ENCODE measurements around the gene ZBTB43.
A peak's percentile ranks its signal among the peaks of the same experiment; 100 is the strongest.

The ZBTB43 gene

DNA sequence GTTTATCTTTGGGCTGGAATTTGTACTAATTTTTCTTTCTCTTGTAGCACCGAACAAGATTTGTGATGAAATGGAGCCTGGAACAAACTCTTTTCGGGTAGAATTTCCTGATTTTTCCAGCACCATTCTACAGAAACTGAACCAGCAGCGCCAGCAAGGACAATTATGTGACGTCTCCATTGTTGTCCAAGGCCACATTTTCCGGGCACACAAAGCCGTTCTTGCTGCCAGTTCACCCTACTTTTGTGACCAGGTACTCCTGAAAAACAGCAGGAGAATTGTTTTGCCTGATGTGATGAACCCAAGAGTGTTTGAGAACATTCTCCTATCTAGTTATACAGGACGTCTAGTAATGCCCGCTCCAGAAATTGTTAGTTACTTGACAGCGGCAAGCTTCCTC is 27.6 kb downstream of the ZBTB43 start:
- no peak for DNase-seq

DNA sequence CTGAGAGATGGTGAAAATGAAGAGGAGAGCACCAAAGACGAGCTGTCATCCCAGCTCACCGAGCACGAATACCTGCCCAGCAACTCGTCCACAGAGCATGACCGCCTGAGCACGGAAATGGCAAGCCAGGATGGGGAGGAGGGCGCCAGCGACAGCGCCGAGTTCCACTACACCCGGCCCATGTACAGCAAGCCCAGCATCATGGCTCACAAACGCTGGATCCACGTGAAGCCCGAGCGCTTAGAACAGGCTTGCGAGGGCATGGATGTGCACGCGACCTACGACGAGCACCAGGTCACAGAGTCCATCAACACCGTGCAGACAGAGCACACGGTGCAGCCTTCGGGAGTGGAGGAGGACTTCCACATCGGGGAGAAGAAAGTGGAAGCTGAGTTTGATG is 28.2 kb downstream of the ZBTB43 start:
- no peak for DNase-seq

DNA sequence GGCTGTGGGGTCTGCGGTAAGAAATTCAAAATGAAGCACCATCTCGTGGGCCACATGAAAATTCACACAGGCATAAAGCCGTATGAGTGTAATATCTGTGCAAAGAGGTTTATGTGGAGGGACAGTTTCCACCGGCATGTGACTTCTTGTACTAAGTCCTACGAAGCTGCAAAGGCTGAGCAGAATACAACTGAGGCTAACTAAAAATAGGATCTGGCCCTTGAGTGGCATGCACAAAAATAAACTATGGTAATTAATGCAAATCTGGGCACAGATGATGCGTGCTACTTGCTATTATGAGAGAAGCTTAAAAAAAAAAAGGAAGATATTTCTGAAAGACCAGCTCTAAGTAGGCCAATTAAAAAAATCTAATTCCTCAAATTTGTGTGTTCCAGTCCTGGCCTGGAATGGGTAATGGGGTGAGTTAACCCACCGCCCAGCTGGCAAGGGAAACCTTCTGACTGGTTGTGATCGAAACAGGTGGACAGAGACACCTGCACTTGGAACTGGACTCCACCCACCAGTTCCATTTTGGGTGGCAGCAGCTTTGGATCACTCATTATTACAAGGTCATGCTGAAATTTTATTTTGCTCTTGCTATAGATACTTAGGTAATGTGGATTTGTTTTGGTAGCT is 29.0 kb downstream of the ZBTB43 start:
- no peak for DNase-seq

DNA sequence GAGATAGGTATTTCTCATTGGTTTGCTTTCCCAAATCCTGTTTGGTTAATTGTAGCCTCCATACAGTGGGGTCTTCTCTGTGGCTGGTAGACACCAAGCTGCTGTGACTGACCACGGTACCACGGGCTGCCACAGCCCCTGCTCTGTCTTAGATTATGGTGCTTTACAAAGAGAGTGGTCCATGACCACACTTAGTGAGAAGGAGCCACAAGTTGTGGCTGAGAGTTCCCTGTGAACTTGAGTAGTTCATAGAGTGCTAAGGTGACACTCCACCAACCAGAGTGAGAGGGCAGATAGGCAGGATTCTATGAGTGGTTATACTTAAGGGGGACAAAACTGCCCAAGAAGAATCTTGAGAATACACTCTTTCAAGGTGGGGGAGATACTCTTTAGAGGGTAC is 29.8 kb downstream of the ZBTB43 start:
- DNase-seq: no peak

DNA sequence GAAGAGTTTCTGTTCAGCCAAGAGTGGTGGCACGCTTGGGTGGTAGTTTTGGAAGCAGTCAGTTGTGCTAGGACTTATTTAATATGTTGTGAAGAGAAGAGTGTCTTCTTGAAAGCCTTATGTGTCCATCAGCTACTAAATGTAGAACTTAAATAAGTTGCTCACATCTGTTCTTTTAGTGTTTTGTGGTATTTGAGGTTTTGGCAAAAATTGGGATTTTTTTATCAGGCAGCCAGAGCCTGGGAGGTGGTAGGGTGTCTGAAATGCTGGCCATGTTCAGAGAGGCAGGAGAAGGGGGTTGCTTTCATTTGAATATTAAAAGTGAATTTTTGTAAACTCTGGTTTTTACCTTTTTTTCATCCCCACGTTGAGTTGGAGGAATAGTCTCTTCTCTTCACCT is 31.4 kb downstream of the ZBTB43 start:
- no peak for DNase-seq

DNA sequence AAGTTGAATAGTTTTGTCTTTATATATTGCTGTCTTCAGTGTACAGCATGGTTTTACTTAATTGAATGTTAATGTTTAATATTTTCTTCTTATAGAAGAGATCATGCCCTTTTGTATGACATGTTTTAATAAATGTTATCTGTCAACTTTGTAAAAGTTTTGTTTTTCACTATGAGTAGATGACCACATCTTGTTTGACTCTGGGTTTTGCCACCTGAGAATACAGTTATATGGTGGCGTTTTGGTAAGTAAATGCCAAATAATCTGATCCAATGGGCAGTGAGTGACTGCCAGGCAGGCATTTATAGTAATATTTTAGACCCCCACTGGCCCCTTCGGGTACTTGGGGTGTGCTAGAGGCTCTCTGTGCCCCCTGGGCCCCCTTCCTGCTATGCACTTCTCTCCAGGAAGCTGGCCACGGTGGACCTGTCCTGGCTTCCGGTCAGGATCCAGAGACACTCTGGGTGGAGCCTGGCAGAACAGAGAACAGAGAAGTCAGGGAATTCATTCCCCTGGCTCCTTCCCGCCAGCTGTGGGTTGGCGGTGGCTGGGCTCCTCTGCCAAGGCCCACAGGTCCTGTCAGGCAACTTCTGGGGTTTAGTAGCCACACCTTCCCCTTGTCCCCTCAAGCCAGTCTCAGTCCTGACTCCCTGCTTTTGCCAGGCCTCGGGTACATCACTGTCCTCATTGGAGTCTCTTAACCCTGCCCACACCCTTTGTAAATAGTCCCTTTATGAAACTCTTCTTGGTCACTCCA is 33.4 kb downstream of the ZBTB43 start:
- DNase-seq: no peak

DNA sequence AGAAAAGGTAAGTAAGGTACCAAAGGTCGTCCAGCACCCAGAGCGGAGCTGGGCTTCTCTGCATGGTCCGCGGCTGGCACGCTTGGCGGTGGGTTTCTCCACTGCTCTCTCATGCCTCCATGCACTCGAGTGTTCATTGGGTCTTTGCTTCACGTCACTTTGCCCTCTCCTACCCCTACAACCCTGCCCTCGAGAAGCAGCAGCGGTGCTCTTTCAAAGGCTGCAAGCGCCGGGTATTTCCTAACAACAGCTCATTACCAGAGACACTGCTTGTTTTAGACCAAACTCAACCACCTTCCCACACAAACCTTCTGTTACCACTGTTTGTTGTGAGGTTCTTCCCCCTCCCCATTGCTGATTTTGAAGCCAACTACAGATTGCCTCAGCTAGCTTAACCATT is 34.1 kb downstream of the ZBTB43 start:
- no peak for DNase-seq

DNA sequence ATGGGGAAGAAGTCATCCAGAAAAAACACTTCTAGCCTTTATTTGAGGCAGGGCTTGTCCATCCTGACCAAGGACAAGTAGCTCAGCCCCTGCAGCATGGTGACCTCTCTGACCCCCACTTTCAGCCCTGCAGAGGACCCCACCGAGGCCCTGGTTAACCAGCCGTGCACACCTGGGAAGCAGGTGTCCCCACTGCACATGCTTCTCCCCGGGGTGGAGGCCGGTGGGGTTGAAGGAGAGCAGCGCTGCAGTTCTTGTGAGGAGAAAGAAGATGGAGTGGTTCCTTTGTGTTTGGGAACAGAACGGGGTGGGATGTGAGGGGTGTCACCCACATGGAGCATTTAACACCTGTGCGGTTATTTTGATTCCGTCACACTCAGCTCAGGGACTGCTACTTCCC is 34.5 kb downstream of the ZBTB43 start:
- no peak for DNase-seq

DNA sequence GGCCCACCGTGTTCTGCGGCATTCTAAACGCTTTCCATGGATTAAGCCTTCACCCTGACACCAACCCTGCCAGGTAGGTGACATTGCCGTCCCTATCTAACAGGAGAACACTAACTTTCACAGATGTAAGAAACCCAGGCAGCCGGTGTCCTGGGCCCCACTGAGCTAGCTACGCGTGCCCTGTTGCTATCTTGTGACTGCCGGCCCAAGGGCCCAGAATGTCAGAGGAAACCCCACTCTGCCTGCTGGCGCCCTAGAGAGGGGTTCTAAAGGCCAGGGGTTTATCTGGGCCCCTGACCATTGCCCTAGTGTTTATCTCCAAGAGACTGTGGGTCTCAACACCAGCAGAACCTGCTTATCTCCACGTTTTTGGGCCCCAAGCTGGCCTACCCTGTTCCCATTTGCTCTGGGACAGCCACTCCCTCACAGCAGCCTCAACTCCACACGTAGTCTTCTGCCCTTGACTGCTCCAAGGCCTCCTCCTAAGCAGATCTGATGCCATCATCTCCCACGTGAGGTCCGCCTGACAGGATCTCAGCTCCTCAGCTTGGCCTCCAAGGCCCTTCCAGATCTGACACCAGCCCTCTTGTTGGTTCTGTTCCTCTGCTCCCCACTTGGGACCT is 37.5 kb downstream of the ZBTB43 start:
- DNase-seq: no peak

DNA sequence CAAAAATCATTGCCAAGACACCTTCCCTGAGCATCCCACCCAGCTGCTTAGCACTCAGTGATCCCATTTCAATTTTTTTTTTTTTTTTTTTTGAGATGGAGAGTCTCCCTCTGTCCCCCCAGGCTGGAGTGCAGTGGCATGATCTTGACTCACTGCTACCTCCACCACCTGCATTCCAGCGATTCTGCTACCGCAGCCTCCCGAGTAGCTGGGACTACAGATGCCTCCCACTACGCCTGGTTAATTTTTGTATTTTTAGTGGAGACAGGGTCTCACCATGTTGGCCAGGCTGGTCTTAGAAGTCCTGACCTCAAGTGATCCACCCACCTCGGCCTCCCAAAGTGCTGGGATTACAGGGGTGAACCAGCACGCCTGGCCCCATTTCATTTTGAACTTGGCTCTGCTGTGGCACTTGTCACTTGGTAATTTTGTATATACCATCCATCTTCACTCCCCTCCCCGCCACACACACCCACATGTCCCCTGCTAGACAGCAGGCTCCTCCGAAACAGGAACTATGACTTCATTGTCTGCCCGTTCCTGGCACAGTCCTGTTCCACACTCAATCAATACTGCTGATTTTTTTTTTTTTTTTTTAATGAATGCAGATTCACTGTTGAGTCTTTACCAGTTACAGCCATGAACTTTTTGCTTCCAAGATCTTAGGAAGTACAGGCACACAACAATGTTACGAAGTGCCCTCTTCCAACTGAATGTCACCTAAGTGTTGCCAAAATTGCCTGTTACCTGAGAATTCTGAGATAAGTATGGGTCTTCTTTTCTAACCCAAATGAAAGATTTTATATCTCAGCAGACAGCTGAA is 38.3 kb downstream of the ZBTB43 start:
- peak; percentile 59 to 78 (median 74) for DNase-seq

DNA sequence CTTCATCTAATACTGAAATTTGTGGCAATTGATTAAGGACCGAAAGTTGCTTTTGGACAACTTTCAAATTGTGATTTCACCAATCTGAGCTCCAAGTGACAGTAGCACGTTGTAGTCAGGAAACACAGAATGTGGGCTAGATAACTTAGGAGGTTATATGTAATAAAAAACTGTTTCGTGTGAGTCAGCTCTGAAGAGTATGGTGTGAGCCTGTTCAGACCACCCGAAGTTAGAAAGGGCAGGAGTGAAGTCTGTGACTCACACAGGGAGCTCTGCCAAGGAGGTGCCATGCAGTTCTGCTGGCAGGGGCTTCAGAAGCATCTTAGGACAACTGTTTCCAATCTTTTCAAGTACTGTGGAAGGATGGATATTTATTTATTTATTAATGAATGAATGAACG is 39.2 kb downstream of the ZBTB43 start:
- DNase-seq: no peak

DNA sequence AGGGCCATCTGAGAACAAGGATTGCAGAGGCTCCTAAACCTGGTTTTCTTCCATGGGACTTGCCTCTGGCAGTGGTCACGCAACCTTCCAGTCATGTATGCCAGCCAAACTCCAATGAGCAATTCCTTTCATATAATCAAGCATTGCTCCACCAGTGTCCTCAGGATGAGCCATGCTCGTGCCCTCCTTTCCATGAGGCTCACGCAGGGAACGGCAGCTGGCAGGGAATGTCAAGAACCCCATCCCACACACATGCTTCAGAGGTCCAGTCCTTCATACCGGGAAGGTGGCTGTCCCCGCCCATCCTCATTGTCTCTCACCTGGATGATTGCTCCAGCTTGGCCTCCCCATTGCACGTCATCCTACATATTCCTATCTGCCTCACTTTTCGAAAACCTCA is 42.2 kb downstream of the ZBTB43 start:
- no peak for DNase-seq

DNA sequence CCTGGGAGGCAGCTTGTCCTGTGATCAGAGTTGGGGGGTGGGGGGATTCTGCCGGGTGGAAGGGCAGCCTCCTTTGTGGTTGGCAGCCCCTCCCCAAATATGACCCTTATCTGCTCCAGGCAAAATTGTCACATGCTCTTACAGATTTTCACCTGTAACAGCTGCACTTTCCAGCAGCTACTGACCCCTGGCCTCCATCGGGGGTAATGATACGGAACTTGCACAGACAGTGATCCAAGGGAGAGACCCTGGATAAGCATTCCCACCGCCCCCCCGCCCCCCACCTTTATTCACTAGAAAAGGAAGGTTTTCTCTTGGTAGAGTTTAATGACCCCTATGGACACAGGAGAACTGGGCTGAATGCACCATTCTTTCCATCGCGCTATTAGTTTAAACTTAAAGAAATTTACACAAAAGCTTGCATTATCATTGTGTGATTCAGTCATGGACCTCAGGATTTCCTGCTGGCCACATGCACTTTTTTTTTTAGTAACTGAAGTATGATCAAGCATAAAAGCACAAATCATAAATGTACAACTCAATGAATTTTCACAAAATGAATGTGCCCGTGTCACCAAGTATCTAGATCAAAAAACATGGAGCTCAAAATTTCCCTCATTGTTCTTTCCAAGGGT is 44.9 kb downstream of the ZBTB43 start:
- no peak for DNase-seq

DNA sequence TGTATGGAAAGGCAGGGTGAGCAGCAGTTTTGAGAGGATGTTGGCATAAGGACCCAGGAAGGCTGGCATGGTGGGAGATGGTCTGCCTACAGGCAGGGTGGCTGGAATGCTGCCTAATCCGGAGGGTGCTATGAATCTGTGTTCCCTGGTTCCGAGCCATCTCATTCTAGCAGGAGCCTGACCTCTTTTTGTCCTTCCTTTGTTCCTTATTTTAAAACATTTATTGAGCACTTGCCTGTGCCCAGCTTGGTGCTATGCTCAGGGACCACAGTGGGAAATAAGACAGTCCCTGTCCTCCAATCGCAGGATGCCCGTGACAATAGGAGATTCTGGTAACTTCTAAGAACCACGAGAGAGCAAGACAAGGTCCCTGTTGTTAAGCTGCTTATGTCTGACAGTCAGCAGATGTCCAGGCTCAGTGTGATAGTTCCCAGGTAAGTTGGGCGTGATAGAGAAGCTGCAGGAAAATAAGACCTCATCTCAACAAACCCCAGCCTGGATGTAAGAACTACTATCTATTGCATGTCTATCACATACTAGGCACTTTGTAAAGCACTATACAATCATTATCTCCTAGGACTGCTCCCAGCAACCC is 46.5 kb downstream of the ZBTB43 start:
- no peak for DNase-seq

DNA sequence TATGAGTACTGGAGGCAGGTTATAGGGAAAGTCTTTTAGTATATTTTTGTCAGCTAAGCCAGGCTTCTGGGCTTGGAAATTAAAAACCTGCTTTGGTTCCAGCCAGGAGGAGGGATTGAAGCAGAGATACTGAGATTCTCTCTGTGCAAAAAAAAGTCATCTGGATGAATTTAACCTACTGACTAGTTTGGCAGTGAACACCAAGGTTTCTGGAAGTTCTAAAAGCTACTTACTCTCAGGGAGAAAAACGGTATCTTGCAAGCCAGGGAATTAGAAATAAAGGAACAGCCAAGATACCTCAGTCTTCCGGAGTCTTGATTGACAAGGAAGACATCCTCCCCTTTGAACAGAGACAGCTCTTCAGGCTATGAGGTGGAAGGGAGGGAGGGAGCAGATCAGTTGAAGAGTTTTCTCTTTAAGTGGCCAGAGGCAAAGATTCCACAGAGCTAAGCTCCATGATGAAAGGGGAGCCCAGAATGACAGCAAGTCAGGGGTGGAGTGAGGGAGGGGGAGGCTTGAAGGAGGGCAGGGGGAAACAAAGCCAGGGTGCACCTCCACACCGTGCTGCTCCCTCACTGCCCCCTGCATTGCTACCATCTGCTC is 47.3 kb downstream of the ZBTB43 start:
- no peak for DNase-seq

DNA sequence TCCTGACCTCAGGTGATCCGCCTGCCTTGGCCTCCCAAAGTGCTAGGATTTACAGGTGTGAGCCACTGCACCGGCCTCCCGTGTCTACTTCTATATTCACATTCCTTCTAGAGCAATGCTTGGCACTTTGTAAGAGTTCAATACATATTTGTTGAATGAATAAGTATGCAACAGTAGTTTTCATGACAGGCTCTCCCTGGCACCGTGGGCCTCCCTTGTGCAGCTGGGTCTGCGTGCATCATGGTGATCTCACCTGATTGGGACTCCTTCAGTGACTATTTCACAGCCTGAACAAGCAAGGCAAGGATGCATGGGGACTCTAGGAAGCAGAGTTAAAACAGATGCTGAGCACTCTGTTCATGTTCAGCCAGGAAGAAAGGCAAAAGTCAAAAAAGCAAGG is 48.8 kb downstream of the ZBTB43 start:
- DNase-seq: no peak

DNA sequence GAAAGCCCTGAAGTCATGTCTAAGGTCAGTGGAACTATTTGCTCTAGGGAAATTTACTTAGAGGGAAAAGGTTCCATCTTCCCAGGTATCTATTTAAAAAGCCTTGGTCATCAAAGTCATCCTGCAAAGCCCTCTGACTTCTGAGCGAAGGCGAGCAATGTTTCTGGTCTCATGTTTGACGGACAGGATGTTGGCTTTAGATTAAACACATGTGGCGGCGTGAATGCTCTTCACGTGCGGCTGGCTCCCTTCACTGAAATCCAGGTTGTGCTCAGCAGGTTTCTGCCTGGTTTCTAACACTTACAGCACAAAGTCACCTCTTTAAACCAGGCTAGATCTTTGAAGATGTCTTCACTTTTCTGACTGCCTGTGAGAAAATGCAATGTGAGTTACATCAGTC is 49.9 kb downstream of the ZBTB43 start:
- no peak for DNase-seq

DNA sequence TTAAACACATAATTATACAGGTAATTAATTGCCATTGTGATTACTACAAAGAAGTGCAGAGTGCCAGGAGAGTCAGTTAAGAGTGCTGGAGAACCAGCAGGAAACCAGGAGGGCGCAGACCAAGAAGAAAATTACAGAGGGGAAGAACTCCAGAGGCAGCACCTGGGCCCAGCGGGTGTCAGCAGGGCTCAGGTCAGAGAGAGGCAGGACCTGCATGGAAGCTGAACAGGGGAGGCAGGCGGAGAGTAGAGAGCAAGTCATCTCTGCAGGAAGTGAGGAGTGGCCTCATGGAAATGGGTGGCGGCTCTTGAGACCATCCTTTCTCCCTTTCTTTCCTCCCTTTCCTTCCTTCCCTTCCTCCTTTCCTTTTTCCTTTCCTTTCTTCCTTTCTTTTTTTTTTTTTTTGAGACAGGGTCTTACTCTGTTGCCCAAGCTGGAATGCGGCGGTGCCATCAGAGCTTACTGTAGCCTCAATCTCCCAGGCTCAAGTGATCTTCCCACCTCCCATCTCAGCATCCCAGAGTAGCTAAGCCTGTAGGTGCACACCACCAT is 51.6 kb downstream of the ZBTB43 start:
- no peak for DNase-seq

DNA sequence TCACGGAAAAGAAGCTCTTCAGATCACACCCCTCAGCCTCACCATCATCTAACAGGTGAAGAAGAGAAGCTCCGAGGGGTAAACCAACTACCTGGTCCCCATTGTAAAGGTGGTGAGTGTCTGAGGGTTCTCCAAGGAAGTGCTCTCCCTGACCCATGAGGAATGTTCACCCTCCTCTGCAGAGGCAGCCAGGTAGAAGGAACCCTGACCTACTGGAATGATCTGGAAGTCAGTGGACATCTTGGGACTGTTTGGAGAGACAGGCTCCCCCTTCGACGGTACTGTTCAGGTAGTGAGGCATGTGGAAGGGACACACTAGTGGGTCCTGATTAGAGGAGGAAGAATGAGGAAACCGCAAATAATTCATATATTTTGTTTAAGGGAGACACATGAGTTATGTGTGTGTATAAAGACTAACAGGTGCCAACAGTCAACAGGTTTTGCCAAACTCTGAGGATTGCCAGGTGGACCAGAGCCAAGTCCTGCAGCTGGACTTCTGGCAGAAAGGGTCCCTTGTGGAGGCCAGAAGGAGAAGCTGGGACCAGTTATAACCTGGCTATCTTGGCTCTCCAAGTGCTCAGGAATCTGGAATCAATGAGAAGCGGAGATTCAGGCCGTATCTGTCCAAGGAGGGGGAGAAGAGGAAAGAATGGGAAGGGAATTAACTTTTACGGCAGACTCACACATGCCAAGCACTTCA is 52.6 kb downstream of the ZBTB43 start:
- DNase-seq: no peak

DNA sequence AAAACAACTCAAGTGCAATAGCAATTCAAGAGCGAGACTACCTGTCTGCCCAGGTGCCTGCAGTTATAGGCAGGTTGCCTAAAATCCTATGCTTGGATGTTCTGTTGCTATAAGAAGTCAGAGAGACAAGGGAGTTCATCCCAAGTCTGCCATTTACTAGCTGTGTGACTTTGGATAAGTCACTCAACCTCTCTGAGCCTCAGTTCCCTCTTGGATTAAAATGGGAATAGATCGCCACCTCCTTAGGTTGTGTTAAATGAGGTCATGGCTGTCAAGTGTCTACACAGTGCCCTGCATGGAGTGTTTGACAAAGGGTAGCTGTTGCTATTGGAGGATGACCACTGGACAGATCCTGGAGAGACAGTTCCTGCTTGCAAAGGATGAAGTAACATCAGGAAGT is 54.3 kb downstream of the ZBTB43 start:
- peak in 1 of 3 donors; percentile 24 for DNase-seq

DNA sequence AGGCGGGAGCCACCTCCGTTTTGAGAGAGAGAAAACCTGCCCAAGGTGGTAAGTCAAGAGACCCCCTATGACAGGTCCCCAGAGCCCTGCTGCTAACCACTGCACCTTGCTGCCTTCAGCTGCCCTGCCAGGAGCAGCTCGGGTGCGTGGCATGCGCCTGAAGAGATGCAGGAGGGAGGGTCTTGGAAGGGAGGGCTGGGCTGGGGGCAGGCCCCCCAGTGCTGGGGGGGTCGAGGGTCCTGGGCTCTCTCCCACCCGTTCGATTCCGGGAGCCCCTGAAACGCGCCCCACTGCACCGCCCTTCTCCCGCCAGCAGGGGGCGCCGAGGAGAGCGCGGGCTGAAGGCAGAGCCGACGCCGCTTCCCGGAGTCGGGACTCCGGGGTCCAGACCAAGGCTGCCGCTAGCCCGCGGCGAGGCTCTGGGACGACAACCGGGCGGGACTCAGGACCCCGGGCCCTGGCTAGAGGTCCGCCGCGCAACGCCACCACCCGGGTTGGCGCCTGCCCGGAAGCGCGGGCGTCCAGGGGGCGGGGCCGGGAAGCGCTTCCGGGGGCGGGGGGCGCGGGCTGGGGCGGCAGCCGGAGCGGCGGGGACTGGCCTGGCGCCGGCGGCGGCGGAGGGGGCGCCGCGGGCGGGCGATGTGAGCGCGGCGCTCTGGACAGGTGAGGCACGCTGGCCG is 55.4 kb downstream of the ZBTB43 start, which contains the start of gene ZBTB34:
Gene ZBTB34, plus strand, starts transcription at position 563 of the 680 bp plus-strand sequence. CDS start 18,761 bp downstream, outside the sequence.
- peak; percentile 52 to 90 (median 79) for DNase-seq

All from suppressor macrophage treated with lipopolysaccharide for 1 hour (primary cell).